Ishikawa (cell line): ENCODE measurements around the gene WWOX.

Experiments used
- CREB1 ChIP-seq: IDR thresholded peaks from 2 replicates; pipeline ENCODE4 v1.6.1; 2012; ENCODE audit warnings: low read depth
- EP300 ChIP-seq: IDR thresholded peaks from 2 replicates; pipeline ENCODE4 v1.6.1; 2012; ENCODE audit warnings: borderline replicate concordance
- FOXM1 ChIP-seq: IDR thresholded peaks from 2 replicates; pipeline ENCODE4 v1.6.1; 2012; ENCODE audit warnings: low read depth, borderline replicate concordance
- NFIC ChIP-seq: IDR thresholded peaks from 2 replicates; pipeline ENCODE4 v1.6.1; 2012
- RAD21 ChIP-seq: IDR thresholded peaks from 2 replicates; pipeline ENCODE4 v1.6.1; 2012; ENCODE audit warnings: low read depth
- REST ChIP-seq: IDR thresholded peaks from 2 replicates; pipeline ENCODE4 v1.6.1; 2012; ENCODE audit warnings: low read depth, mild to moderate bottlenecking
- TAF1 ChIP-seq: IDR thresholded peaks from 2 replicates; pipeline ENCODE4 v1.6.1; 2012; ENCODE audit warnings: low read depth, mild to moderate bottlenecking
- YY1 ChIP-seq: IDR thresholded peaks from 2 replicates; pipeline ENCODE4 v1.6.1; 2012; ENCODE audit warnings: low read depth
- ZBTB7A ChIP-seq: IDR thresholded peaks from 2 replicates; pipeline ENCODE4 v1.6.1; 2012; ENCODE audit warnings: low read depth

GRCh38 chr16:78720416-78720815 lies 621.0 kb downstream of the WWOX start:
- no peak for TF ChIP-seq YY1
- TF ChIP-seq FOXM1 = no peak
- no peak for TF ChIP-seq NFIC
- TF ChIP-seq RAD21 = no peak
- TF ChIP-seq EP300 = no peak
- TF ChIP-seq CREB1 = no peak
- TF ChIP-seq TAF1 = no peak
- TF ChIP-seq ZBTB7A = no peak
- TF ChIP-seq REST = no peak
